ENCODE measurements around the gene SPATA13. TPM values are rescaled to one million over a fixed set of nuclear protein-coding genes. Genes with fewer than 3 reads are reported as not detected.
"Not testable (repeated sequence)": the region's sequence is repeated elsewhere in the genome, so short reads cannot be mapped to it uniquely, and the experiment has no call there.

Gene SPATA13
- total and polyA plus RNA-seq, 5 donors from 2014 or later: 80.9 to 115 (median 87.9) TPM

DNA sequence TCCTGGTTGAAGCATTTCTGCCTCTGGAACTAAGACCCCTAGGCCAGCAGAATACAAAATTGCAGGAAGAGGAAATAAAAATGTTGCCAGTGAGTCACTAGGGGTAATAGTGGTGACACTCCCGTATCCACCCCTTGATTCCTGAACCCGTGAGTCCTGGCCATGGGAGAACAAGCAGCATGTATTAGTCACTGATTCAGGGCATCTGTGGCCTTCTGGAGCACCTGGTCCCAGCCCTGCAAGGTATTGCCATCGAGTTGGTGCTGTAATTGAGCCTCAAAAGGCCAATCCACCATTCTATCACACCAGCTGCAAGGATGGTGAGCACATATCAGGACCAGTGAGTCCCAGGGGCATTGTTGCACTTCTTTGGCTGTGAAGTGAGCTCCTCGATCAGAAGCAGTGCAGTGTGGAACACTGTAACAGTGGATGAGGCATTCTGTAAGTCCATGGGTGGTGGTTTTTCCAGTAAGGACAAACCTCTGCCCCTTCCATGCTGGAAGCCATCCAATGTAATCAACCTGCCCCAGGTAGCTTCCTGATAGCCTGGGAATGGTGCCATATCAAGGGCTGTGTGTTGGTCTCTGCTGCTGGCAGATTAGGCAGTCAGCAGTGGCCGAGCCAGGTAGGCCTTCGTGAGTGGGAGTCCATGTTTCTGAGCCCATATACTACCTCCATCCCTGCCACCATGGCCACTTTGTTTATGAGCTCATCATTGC lies 188.4 kb downstream of the SPATA13 start:
- H3K4me3 ChIP-seq (ENCODE audit: low read depth, low read length): no peak overlapping the region

DNA sequence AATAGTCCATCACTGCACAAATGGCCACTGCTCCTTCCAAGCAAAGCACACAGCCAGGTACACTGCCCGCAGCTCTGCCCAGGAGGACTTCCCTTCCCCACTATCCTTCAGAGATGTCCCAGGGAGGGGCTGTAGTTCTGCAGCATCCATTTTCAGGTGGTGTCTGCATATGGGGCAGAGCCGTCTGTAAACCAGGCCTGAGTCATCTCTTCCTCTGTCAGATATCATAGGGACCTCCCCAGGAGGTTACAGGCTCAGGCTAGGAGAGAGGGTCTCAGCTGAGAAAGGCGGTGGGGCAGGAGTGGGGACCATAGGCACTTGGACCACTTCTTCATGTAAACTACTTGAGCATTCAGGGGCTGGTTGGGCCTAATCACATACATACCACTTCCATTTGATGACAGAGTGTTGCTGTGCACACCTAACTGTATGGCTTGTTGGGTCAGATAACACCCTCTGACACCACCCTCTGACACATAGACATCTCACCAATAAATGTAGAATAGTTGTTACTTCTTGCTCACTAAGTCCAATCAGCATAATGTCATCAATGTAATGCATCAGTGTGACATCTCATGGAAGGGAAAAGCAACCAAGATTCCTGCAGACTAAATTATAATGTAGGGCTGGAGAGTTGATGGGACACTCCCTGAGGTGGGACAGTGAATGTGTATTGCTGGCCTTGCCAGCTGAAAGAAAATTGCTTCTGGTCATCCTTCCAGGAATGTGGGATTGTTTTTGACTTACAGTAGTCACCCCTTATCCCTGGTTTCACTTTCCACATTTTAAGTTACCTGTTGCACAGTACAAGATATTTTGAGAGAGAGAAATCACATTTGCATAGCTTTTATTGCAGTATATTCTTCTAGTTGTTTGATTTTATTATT lies 189.5 kb downstream of the SPATA13 start:
- H3K27me3 Mint-ChIP-seq; H3K27ac Mint-ChIP-seq; H3K4me3 Mint-ChIP-seq; H3K27ac ChIP-seq (ENCODE audit: insufficient read depth, low read length, poor library complexity, severe bottlenecking); H3K27me3 ChIP-seq (ENCODE audit: control insufficient read depth, insufficient read depth, low read length); H3K9me3 Mint-ChIP-seq; H3K4me3 ChIP-seq (ENCODE audit: low read depth, low read length); H3K36me3 ChIP-seq (ENCODE audit: control insufficient read depth, insufficient read depth, low read length); H3K36me3 Mint-ChIP-seq; H3K4me1 ChIP-seq (ENCODE audit: control insufficient read depth, insufficient read depth, low read length, poor library complexity, severe bottlenecking); H3K9me3 ChIP-seq (ENCODE audit: control insufficient read depth in 2 of 2, low read length in 2 of 2); ATAC-seq (ENCODE audit: low read depth in 2 of 2); H3K4me1 Mint-ChIP-seq; DNase-seq: not testable (repeated sequence)

More for the DNA sequence above, 188.4 kb downstream of the SPATA13 start:
- H3K27me3 ChIP-seq (ENCODE audit: control insufficient read depth, insufficient read depth, low read length): peaks cover 2% of the 10 kb centered on the region
- no peaks in the 10 kb centered on the region for H3K9me3 ChIP-seq (ENCODE audit: control insufficient read depth in 2 of 2, low read length in 2 of 2)
- peaks cover 7% of the 10 kb centered on the region for H3K27me3 Mint-ChIP-seq
- DNase-seq: no peak
- H3K27ac Mint-ChIP-seq: no peak overlapping the region
- H3K4me3 Mint-ChIP-seq: no peak overlapping the region
- peaks cover 0 to 2% (median 0%) of the 10 kb centered on the region in 7 donors for H3K9me3 Mint-ChIP-seq
- no peaks in the 10 kb centered on the region for H3K4me1 Mint-ChIP-seq
- H3K27ac ChIP-seq (ENCODE audit: insufficient read depth, low read length, poor library complexity, severe bottlenecking): no peak overlapping the region
- ATAC-seq (ENCODE audit: low read depth in 2 of 2): no peak
- no peaks in the 10 kb centered on the region for H3K36me3 ChIP-seq (ENCODE audit: control insufficient read depth, insufficient read depth, low read length)
- no peaks in the 10 kb centered on the region for H3K4me1 ChIP-seq (ENCODE audit: control insufficient read depth, insufficient read depth, low read length, poor library complexity, severe bottlenecking)
- H3K36me3 Mint-ChIP-seq: no peaks in the 10 kb centered on the region

DNA sequence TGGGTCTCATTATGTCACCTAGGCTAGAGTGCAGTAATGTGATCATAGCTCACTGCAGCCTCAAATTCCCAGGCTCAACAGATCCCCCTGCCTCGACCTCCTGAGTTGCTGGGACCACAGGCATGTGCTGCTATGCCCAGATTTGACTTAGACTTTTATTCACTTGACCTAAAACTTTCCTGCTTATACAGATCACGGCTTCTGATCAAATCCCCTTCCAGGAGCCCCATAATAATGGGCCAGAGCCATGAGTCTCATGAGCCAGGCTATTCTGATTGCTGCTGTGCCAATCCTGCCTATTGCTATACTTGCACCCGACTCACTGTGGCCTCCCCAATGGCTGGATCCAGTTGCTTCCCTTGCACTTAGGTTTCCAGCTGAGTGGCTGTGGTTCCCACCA lies 190.9 kb downstream of the SPATA13 start:
- peak overlapping the region in 1 of 3 donors; percentile 33 for H3K27ac Mint-ChIP-seq
- H3K36me3 Mint-ChIP-seq: no peaks in the 10 kb centered on the region
- H3K4me1 Mint-ChIP-seq: no peaks in the 10 kb centered on the region
- ATAC-seq (ENCODE audit: low read depth in 2 of 2): no peak
- H3K36me3 ChIP-seq (ENCODE audit: control insufficient read depth, insufficient read depth, low read length): no peaks in the 10 kb centered on the region
- H3K9me3 ChIP-seq (ENCODE audit: control insufficient read depth in 2 of 2, low read length in 2 of 2): no peaks in the 10 kb centered on the region
- H3K4me1 ChIP-seq (ENCODE audit: control insufficient read depth, insufficient read depth, low read length, poor library complexity, severe bottlenecking): no peaks in the 10 kb centered on the region
- H3K9me3 Mint-ChIP-seq: peaks cover 0 to 2% (median 0%) of the 10 kb centered on the region in 7 donors
- DNase-seq: no peak
- H3K27ac ChIP-seq (ENCODE audit: insufficient read depth, low read length, poor library complexity, severe bottlenecking): no peak overlapping the region
- H3K4me3 Mint-ChIP-seq: no peak overlapping the region
- H3K27me3 ChIP-seq (ENCODE audit: control insufficient read depth, insufficient read depth, low read length): peaks cover 2% of the 10 kb centered on the region
- H3K27me3 Mint-ChIP-seq: peaks cover 4% of the 10 kb centered on the region
- H3K4me3 ChIP-seq (ENCODE audit: low read depth, low read length): no peak overlapping the region

DNA sequence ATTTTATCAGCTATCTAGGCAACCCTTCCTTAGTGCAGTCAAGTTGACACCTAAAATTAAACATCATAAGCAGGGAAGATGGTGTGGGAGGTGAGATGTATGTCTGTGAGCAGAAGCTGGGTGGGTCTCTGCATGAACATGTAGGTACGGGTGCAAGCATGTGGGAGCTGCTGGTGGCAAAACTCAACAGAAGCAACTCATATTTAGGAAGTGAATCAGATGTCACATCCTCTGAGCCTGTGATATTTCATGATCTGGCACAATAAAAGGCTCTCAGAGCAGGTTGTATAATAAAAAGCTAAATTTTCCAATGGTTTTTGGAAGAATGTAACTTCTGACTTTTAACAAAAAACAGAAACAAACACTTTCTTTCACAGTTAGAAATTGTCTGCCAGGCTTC lies 193.2 kb downstream of the SPATA13 start:
- Mint-ChIP-seq H3K4me1 (no peaks in the 10 kb centered on the region), H3K9me3 (no peaks in the 10 kb centered on the region), H3K4me3 (no peak overlapping the region), H3K27ac (no peak overlapping the region), H3K36me3 (no peaks in the 10 kb centered on the region), H3K27me3 (peaks cover 4% of the 10 kb centered on the region)
- no peaks in the 10 kb centered on the region for H3K36me3 ChIP-seq (ENCODE audit: control insufficient read depth, insufficient read depth, low read length)
- DNase-seq (no peak), ATAC-seq (ENCODE audit: low read depth in 2 of 2) (no peak)
- H3K4me3 ChIP-seq (ENCODE audit: low read depth, low read length): no peak overlapping the region
- H3K4me1 ChIP-seq (ENCODE audit: control insufficient read depth, insufficient read depth, low read length, poor library complexity, severe bottlenecking): no peaks in the 10 kb centered on the region
- H3K27ac ChIP-seq (ENCODE audit: insufficient read depth, low read length, poor library complexity, severe bottlenecking): no peak overlapping the region
- H3K27me3 ChIP-seq (ENCODE audit: control insufficient read depth, insufficient read depth, low read length): peaks cover 2% of the 10 kb centered on the region
- no peaks in the 10 kb centered on the region for H3K9me3 ChIP-seq (ENCODE audit: control insufficient read depth in 2 of 2, low read length in 2 of 2)

DNA sequence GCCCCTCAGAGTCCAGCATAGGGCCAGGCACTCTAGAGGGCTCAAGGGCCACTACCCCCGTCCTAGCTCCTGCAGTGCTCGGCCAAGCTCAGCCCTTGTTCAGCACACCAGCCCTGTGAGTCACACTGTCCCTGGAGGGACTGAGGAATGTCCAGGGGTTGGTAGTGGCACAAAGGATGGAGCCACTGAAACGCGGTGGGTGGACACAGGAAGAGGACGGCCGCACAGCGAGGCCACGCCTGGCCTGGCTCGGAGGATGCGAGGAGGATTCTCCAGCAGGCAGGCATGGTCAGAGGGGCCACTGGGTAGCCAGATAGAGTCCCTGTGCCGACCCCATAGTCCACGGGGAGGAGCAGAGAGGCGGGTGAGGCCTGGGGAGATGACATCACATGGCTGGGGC lies 194.6 kb downstream of the SPATA13 start:
- Mint-ChIP-seq H3K27me3 (no peaks in the 10 kb centered on the region), H3K36me3 (no peaks in the 10 kb centered on the region), H3K27ac (no peak overlapping the region), H3K9me3 (peaks cover 0 to 1% (median 0%) of the 10 kb centered on the region in 7 donors), H3K4me3 (no peak overlapping the region), H3K4me1 (no peaks in the 10 kb centered on the region)
- DNase-seq: no peak
- ATAC-seq (ENCODE audit: low read depth in 2 of 2): no peak
- Histone ChIP-seq H3K4me1 (ENCODE audit: control insufficient read depth, insufficient read depth, low read length, poor library complexity, severe bottlenecking) (no peaks in the 10 kb centered on the region), H3K36me3 (ENCODE audit: control insufficient read depth, insufficient read depth, low read length) (no peaks in the 10 kb centered on the region), H3K27ac (ENCODE audit: insufficient read depth, low read length, poor library complexity, severe bottlenecking) (no peak overlapping the region), H3K27me3 (ENCODE audit: control insufficient read depth, insufficient read depth, low read length) (peaks cover 2% of the 10 kb centered on the region), H3K4me3 (ENCODE audit: low read depth, low read length) (no peak overlapping the region), H3K9me3 (ENCODE audit: control insufficient read depth in 2 of 2, low read length in 2 of 2) (no peaks in the 10 kb centered on the region)

DNA sequence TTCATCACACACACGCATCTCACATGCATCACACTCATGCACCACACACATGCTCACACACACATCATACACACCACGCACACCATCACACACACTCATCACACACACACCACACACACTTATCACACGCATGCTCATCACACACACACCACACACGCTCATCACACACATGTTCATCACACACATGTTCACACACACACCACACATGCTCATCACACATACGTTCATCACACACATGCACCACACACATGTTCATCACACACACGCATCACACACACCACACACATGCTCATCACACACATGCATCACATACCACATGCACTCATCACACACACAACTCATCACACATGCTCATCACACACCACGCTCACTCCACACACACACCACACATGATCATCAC lies 195.8 kb downstream of the SPATA13 start:
- ATAC-seq (ENCODE audit: low read depth in 2 of 2): no peak
- H3K36me3 Mint-ChIP-seq: no peaks in the 10 kb centered on the region

More for the DNA sequence above, 195.8 kb downstream of the SPATA13 start:
- Histone ChIP-seq H3K4me1 (ENCODE audit: control insufficient read depth, insufficient read depth, low read length, poor library complexity, severe bottlenecking) (no peaks in the 10 kb centered on the region), H3K9me3 (ENCODE audit: control insufficient read depth in 2 of 2, low read length in 2 of 2) (no peaks in the 10 kb centered on the region), H3K4me3 (ENCODE audit: low read depth, low read length) (no peak overlapping the region), H3K36me3 (ENCODE audit: control insufficient read depth, insufficient read depth, low read length) (no peaks in the 10 kb centered on the region), H3K27me3 (ENCODE audit: control insufficient read depth, insufficient read depth, low read length) (peaks cover 2% of the 10 kb centered on the region), H3K27ac (ENCODE audit: insufficient read depth, low read length, poor library complexity, severe bottlenecking) (no peak overlapping the region)
- H3K9me3 Mint-ChIP-seq: peaks cover 0 to 1% (median 0%) of the 10 kb centered on the region in 7 donors
- H3K27me3 Mint-ChIP-seq: peaks cover 4% of the 10 kb centered on the region
- DNase-seq: no peak
- no peak overlapping the region for H3K4me3 Mint-ChIP-seq
- H3K27ac Mint-ChIP-seq: no peak overlapping the region
- no peaks in the 10 kb centered on the region for H3K4me1 Mint-ChIP-seq
